ENCODE measurements around the gene CCNL2.

CCNL2 gene

DNA sequence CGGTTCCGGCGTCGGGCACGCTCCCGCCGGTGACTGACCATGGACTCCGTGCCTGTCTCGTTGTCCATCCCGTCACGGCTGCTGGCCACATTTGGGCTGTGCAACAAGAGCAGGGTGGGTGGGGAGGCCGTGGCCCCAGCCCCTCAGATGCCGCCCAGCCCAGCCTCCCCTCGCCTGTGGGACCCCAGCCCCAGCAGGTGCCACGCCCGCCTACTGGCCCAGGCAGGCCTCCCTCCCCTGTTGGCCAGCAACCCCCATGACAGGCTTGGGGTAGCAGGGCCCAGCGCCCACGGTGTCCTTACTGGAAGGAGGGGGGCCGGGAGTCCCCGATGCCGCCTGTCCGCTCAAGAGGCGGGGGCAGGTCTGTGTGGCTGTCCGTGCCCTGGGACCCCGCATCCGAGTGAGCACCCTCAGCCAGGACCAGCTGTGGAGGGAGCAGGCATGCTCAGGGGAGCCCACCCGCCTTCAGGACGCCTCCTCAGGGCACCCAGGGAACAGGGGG lies 57.0 kb downstream of the CCNL2 start:
- no peak overlapping the region for H3K4me3 ChIP-seq (ENCODE audit: low read depth, low read length)
- DNase-seq (ENCODE audit: low read depth) = no peak
- TF ChIP-seq MYC (IDR thresholded peaks at IDR 0.05; ENCODE audit: low read depth, low read length) (no peak), POLR2A (IDR thresholded peaks at IDR 0.05; ENCODE audit: extremely low read depth, insufficient read length) (no peak)
- TF ChIP-seq, protein P1, sequence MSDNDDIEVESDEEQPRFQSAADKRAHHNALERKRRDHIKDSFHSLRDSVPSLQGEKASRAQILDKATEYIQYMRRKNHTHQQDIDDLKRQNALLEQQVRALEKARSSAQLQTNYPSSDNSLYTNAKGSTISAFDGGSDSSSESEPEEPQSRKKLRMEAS (IDR thresholded peaks at IDR 0.05; ENCODE audit: low read depth, low read length) = no peak

DNA sequence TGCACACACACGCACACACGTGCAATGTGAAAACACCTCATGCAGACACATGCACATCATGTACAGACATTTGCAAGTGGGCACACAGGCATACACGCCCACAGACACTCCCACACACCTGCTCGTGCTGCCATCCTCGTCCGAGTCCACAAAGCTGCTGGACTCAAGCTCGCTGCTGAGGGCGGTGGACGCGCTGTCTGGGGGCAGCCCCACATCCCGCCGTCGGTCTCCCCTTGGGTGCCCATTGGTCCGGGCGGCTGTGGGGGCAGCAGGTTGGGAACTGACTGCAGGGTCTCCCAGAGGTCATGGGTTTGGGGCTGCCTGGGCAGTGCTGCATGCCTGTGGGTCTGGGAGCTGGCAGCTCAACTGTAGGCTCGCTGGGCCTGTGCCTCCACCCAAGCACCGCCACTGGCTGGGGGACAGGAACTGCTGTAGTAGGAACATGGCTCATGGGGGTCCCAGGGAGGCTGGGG lies 57.5 kb downstream of the CCNL2 start:
- no peak overlapping the region for H3K4me3 ChIP-seq (ENCODE audit: low read depth, low read length)
- TF ChIP-seq, protein P2, sequence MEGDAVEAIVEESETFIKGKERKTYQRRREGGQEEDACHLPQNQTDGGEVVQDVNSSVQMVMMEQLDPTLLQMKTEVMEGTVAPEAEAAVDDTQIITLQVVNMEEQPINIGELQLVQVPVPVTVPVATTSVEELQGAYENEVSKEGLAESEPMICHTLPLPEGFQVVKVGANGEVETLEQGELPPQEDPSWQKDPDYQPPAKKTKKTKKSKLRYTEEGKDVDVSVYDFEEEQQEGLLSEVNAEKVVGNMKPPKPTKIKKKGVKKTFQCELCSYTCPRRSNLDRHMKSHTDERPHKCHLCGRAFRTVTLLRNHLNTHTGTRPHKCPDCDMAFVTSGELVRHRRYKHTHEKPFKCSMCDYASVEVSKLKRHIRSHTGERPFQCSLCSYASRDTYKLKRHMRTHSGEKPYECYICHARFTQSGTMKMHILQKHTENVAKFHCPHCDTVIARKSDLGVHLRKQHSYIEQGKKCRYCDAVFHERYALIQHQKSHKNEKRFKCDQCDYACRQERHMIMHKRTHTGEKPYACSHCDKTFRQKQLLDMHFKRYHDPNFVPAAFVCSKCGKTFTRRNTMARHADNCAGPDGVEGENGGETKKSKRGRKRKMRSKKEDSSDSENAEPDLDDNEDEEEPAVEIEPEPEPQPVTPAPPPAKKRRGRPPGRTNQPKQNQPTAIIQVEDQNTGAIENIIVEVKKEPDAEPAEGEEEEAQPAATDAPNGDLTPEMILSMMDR (IDR thresholded peaks at IDR 0.05; ENCODE audit: low read depth, low read length) = no peak
- TF ChIP-seq, protein P1 (IDR thresholded peaks at IDR 0.05; ENCODE audit: low read depth, low read length) = no peak
- no peak for TF ChIP-seq POLR2A (IDR thresholded peaks at IDR 0.05; ENCODE audit: extremely low read depth, insufficient read length)
- no peak for TF ChIP-seq MYC (IDR thresholded peaks at IDR 0.05; ENCODE audit: low read depth, low read length)
- DNase-seq (ENCODE audit: low read depth) = no peak

DNA sequence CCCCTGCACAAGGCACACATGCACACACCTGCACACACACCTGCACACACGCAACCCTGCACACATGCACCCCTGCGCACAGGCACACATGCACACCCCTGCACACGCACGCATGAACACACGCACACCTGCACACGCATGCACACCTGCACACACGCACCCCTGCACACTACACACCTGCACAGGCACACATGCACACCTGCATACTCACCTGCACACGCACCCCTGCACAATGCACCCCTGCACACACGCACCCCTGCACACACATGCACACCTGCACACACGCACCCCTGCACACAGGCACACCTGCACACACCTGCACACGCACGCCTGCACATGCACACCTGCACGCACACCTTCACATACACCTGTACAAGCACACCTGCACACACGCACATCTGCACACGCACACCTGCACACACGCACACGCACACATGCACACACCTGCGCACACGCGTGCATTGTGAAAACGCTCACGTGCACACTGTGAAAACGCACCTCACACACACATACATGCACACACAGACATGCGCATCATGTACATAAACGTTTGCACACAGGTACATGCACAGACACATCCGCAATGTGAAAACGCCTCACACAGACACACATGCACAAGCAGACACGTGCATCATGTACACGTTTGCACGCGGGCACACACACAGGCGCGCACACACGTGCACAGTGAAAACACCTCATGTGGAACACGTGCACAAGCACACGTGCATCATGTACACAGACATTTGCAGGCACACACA lies 58.2 kb downstream of the CCNL2 start:
- TF ChIP-seq POLR2A (IDR thresholded peaks at IDR 0.05; ENCODE audit: extremely low read depth, insufficient read length) (no peak), MYC (IDR thresholded peaks at IDR 0.05; ENCODE audit: low read depth, low read length) (no peak)
- TF ChIP-seq, protein P1 (IDR thresholded peaks at IDR 0.05; ENCODE audit: low read depth, low read length) = no peak
- TF ChIP-seq, protein P2 (IDR thresholded peaks at IDR 0.05; ENCODE audit: low read depth, low read length) = no peak
- H3K4me3 ChIP-seq (ENCODE audit: low read depth, low read length) = no peak overlapping the region
- no peak for DNase-seq (ENCODE audit: low read depth)

DNA sequence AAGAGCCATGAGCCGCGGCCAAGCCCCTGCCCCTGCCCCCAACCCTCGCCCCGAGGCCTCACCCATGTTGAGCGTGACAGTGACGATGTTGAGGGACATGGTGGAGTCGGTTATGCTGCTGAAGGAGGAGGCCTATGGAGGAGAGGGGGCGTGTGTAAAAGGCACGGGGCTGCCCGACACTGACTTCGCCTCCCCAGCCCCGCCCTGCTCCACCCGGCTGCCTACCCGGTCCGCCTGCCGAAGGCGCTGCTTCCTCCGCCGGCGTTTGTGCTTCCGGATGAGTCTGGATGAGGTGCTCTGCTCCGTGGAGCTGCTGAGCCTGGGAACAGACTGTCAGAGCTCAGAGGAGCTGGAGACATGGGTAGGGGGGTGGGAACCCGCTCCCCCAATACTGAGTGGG lies 59.0 kb downstream of the CCNL2 start:
- TF ChIP-seq, protein P2 (IDR thresholded peaks at IDR 0.05; ENCODE audit: low read depth, low read length) = no peak
- TF ChIP-seq POLR2A (IDR thresholded peaks at IDR 0.05; ENCODE audit: extremely low read depth, insufficient read length) (no peak), MYC (IDR thresholded peaks at IDR 0.05; ENCODE audit: low read depth, low read length) (no peak)
- TF ChIP-seq, protein P1 (IDR thresholded peaks at IDR 0.05; ENCODE audit: low read depth, low read length) = no peak
- H3K4me3 ChIP-seq (ENCODE audit: low read depth, low read length) = no peak overlapping the region
- DNase-seq (ENCODE audit: low read depth) = no peak

DNA sequence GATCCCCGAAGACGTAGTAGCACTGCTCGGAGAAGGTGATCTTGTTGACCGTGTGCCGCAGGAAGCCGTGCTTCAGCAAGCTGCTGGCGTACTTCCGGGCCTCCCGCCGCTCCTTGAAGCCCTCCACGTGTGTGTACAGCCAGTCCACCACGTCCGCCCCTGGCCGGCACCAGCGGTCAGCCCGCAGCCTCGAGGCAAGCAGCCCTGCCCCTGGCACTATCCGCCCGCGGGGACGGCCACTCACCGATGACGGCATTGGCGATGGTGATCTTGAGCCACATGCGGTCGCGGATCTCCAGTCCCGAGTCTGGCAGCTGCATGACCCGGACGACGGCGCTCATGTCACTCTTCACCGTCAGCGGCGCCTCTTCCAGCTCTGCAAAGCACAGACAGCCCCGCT lies 60.9 kb downstream of the CCNL2 start:
- DNase-seq (ENCODE audit: low read depth) = no peak
- TF ChIP-seq, protein P1 (IDR thresholded peaks at IDR 0.05; ENCODE audit: low read depth, low read length) = no peak
- TF ChIP-seq MYC (IDR thresholded peaks at IDR 0.05; ENCODE audit: low read depth, low read length) = no peak
- TF ChIP-seq, protein P2 (IDR thresholded peaks at IDR 0.05; ENCODE audit: low read depth, low read length) = no peak
- no peak for TF ChIP-seq POLR2A (IDR thresholded peaks at IDR 0.05; ENCODE audit: extremely low read depth, insufficient read length)
- H3K4me3 ChIP-seq (ENCODE audit: low read depth, low read length) = no peak overlapping the region

DNA sequence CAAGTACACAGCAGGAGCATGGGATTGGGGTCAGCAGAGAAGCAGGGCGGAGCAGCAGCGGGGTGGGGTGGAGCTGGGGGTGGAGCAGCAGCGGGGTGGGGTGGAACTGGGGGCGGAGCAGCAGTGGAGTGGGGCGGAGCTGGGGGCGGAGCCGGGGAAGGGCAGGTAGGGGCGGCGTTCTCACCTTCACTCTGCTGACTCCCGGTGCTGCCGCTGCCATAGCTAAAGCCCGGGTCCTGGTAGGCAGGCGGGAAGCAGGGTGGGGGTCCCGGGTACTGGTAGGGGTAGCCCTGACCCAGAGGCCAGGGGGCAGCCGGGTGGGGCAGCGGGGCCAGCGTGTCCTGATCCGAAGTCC lies 61.4 kb downstream of the CCNL2 start:
- no peak overlapping the region for H3K4me3 ChIP-seq (ENCODE audit: low read depth, low read length)
- DNase-seq (ENCODE audit: low read depth) = no peak

More for the DNA sequence above, 61.4 kb downstream of the CCNL2 start:
- TF ChIP-seq POLR2A (IDR thresholded peaks at IDR 0.05; ENCODE audit: extremely low read depth, insufficient read length) = no peak
- TF ChIP-seq, protein P1 (IDR thresholded peaks at IDR 0.05; ENCODE audit: low read depth, low read length) = no peak
- TF ChIP-seq MYC (IDR thresholded peaks at IDR 0.05; ENCODE audit: low read depth, low read length) = no peak
- TF ChIP-seq, protein P2 (IDR thresholded peaks at IDR 0.05; ENCODE audit: low read depth, low read length) = no peak
